ENCODE measurements around the gene MIGA2.

- no peak for TF ChIP-seq CTCF (conservative IDR thresholded peaks at IDR 0.05; ENCODE audit: low read depth, low read length)
- TF ChIP-seq CEBPB (IDR thresholded peaks at IDR 0.05; ENCODE audit: low read depth, low read length), result no peak
- no peak for TF ChIP-seq RFX5 (IDR thresholded peaks at IDR 0.05; ENCODE audit: low read depth, low read length)
- no peak for TF ChIP-seq POLR2A (IDR thresholded peaks at IDR 0.05; ENCODE audit: low read depth, low read length)
- TF ChIP-seq MAFK (IDR thresholded peaks at IDR 0.05; ENCODE audit: low read depth, low read length), result no peak
- no peak for TF ChIP-seq RAD21 (IDR thresholded peaks at IDR 0.05; ENCODE audit: low read length)
- TF ChIP-seq, protein P1, sequence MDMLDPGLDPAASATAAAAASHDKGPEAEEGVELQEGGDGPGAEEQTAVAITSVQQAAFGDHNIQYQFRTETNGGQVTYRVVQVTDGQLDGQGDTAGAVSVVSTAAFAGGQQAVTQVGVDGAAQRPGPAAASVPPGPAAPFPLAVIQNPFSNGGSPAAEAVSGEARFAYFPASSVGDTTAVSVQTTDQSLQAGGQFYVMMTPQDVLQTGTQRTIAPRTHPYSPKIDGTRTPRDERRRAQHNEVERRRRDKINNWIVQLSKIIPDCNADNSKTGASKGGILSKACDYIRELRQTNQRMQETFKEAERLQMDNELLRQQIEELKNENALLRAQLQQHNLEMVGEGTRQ (IDR thresholded peaks at IDR 0.05; ENCODE audit: low read depth, low read length), result no peak
- TF ChIP-seq BHLHE40 (IDR thresholded peaks at IDR 0.05; ENCODE audit: low read depth, low read length), result no peak
- no peak for TF ChIP-seq FOS (IDR thresholded peaks at IDR 0.05; ENCODE audit: low read depth, low read length)
- 0 out of 2 replicates have a peak, but pooled peaks have one; percentile 35 for TF ChIP-seq MXI1 (IDR thresholded peaks at IDR 0.05; ENCODE audit: borderline replicate concordance, low read depth, low read length)
- TF ChIP-seq RCOR1 (IDR thresholded peaks at IDR 0.05; ENCODE audit: insufficient replicate concordance, low read length), result no peak
These were observed 75.2 kb downstream of the MIGA2 start for GRCh38 chr9:129111528-129112151.

Data from IMR-90 (cell line).